GM19099 (cell line): ENCODE measurements around the gene OR4A47.
"Not testable (repeated sequence)": the region's sequence is repeated elsewhere in the genome, so short reads cannot be mapped to it uniquely, and the experiment has no call there.

Experiments
- POLR2A ChIP-seq: IDR thresholded peaks from 3 replicates; pipeline ENCODE4 v1.6.1; 2011; ENCODE audit warnings: low read depth; ENCODE audit not compliant: insufficient read length; ENCODE audit errors: extremely low read depth

The OR4A47 gene

GRCh38 chr11:48488493-48488892, at the start of gene OR4A47:
Gene OR4A47, plus strand, starts transcription at chr11:48488793. Its CDS starts 0 bp downstream, at chr11:48488793.
- not testable (repeated sequence) for TF ChIP-seq POLR2A

DNA sequence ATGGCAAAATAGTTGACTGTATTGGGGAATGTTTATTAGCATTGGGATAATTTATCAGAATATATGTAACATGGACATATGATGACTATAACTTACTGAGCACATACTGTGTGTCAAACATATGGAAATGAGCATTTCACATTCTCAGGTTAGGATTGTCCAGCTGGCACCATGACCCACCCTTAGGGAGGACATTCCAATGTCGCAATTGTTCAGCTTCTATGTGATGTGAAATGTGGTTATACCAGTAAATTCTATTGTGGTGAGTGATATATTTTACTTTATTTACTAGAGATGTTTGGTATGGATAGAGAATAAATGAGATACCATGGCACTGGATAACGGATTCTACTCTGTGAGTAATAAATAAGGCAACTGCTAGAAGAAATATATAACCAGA, 50.4 kb downstream of the OR4A47 start:
- no peak for TF ChIP-seq POLR2A
